PC-3 (cell line): ENCODE data around the gene SLC22A5. TPM values are rescaled to one million over a fixed set of nuclear protein-coding genes. Genes with fewer than 3 reads are reported as not detected.

Source experiments
- ATAC-seq: fragments of 200-7000 bp; cut with Tn5 transposase; 2 replicates; pipeline ENCODE4 v1.9.1; 2020; ENCODE audit warnings: mild to moderate bottlenecking, moderate library complexity
- BruUV-seq: library from RNA; stranded (reverse); fragments of 400-500 nt; replicated peaks from 2 replicates; lab custom pipeline; 2021; lab: Mats Ljungman, UMichigan
- CTCF ChIA-PET: fragments of 300-600 bp; sonication (Branson Sonifier 250); formaldehyde crosslinking; loops from one replicate; lab custom pipeline; 2022; ENCODE audit warnings: antibody characterized with exemption; lab: Charles Lee
- POLR2A ChIA-PET: fragments of 300-600 bp; sonication (Branson Sonifier 250); formaldehyde crosslinking; loops from one replicate; lab custom pipeline; 2022; ENCODE audit warnings: antibody characterized with exemption; ENCODE audit not compliant: unreplicated experiment; lab: Charles Lee
- DNase-seq: peaks from one replicate; pipeline ENCODE4 v3.0.0-alpha.2; 2015
- H2AFZ ChIP-seq: fragments of 300-600 bp; sonication (generic); 2 replicates; pipeline ENCODE4 v1.6.0; 2016; ENCODE audit warnings: antibody characterized with exemption, low read length
- H3F3A ChIP-seq: fragments of 300-600 bp; sonication (generic); one replicate; pipeline ENCODE4 v1.6.0; 2017; ENCODE audit warnings: antibody characterized with exemption, low read length, control low read depth, mild to moderate bottlenecking; ENCODE audit not compliant: unreplicated experiment
- H3K27ac ChIP-seq: fragments of 300-600 bp; sonication (generic); 2 replicates; pipeline ENCODE4 v1.5.1; 2016; ENCODE audit warnings: mild to moderate bottlenecking, low read length
- H3K27me3 ChIP-seq: fragments of 300-600 bp; sonication (generic); 2 replicates; pipeline ENCODE4 v1.6.1; 2016; ENCODE audit warnings: low read length, mixed read lengths
- H3K36me3 ChIP-seq: fragments of 300-600 bp; sonication (generic); 2 replicates; pipeline ENCODE4 v1.6.1; 2016; ENCODE audit warnings: low read depth, mixed run types, low read length, mixed read lengths
- H3K4me1 ChIP-seq: fragments of 300-600 bp; sonication (generic); 2 replicates; pipeline ENCODE4 v1.5.1; 2016; ENCODE audit warnings: low read length; ENCODE audit not compliant: insufficient read depth
- H3K4me2 ChIP-seq: fragments of 300-600 bp; sonication (generic); 2 replicates; pipeline ENCODE4 v1.6.0; 2016; ENCODE audit warnings: low read length
- H3K4me3 ChIP-seq: fragments of 300-600 bp; sonication (generic); 2 replicates; pipeline ENCODE4 v1.5.1; 2016; ENCODE audit warnings: mild to moderate bottlenecking, low read length, mixed read lengths
- H3K79me2 ChIP-seq: fragments of 300-600 bp; sonication (generic); 2 replicates; pipeline ENCODE4 v1.6.1; 2017; ENCODE audit warnings: low read length, mixed read lengths
- H3K9ac ChIP-seq: fragments of 300-600 bp; sonication (generic); 2 replicates; pipeline ENCODE4 v1.6.0; 2016; ENCODE audit warnings: mild to moderate bottlenecking, low read length
- H3K9me2 ChIP-seq: fragments of 300-600 bp; sonication (generic); replicated peaks from 2 replicates; pipeline ENCODE4 v1.6.1; 2016; ENCODE audit warnings: mixed run types, low read length, mixed read lengths
- H3K9me3 ChIP-seq: fragments of 300-600 bp; sonication (generic); 2 replicates; pipeline ENCODE4 v1.6.1; 2016; ENCODE audit warnings: low read length, mixed read lengths
- H4K20me1 ChIP-seq: fragments of 300-600 bp; sonication (generic); 2 replicates; pipeline ENCODE4 v1.6.1; 2016; ENCODE audit warnings: low read length, mixed read lengths
- CTCF ChIP-seq: fragments of 300-600 bp; sonication (generic); conservative IDR thresholded peaks from 2 replicates; pipeline ENCODE4 v1.5.1; 2017; ENCODE audit warnings: antibody characterized with exemption, low read depth, mild to moderate bottlenecking, low read length
- EZH2 ChIP-seq: fragments of 300-600 bp; sonication (generic); IDR thresholded peaks from one replicate; pipeline ENCODE4 v1.6.1; 2017; ENCODE audit warnings: antibody characterized with exemption, mild to moderate bottlenecking, low read length; ENCODE audit not compliant: unreplicated experiment
- EZH2phosphoT487 ChIP-seq: fragments of 300-600 bp; sonication (generic); IDR thresholded peaks from 2 replicates; pipeline ENCODE4 v1.6.1; 2018; ENCODE audit warnings: mild to moderate bottlenecking, antibody characterized with exemption, low read length, borderline replicate concordance
- intact Hi-C: fragments of 100-400 bp; cut with micrococcal nuclease; formaldehyde crosslinking; loops from 2 replicates; pipeline ENCODE4 v1.9.0; 2023
- total RNA-seq: library from RNA; depleted of rRNA; stranded (reverse); fragments of >200 nt; gene quantifications from 2 replicates; pipeline ENCODE4 v1.2.3, GENCODE V29; 2014

Gene SLC22A5
- total RNA-seq, 1 experiment from 2014 or later, result 8.2 TPM

- H3K27me3 ChIP-seq, result no peaks in the 10 kb centered on the region
- intact Hi-C loops, result no loop called here
- peaks cover 37% of the 10 kb centered on the region for H3K4me1 ChIP-seq
- H3K9me3 ChIP-seq, result no peaks in the 10 kb centered on the region
- peak overlapping the region; percentile 29 for H3K27ac ChIP-seq
- peak overlapping the region; percentile 97 for H3K4me3 ChIP-seq
- no TSS peak for BruUV-seq
- POLR2A ChIA-PET, result no interaction called here
- no peaks in the 10 kb centered on the region for H4K20me1 ChIP-seq
- H3K79me2 ChIP-seq, result peaks cover 83% of the 10 kb centered on the region
- H3K9ac ChIP-seq, result no peak overlapping the region
- ATAC-seq (no peak), DNase-seq (peak; percentile 8)
- peak overlapping the region; percentile 97 for H3K4me2 ChIP-seq
- H3F3A ChIP-seq, result no peaks in the 10 kb centered on the region
- TF ChIP-seq CTCF (no peak), EZH2 (no peak), EZH2phosphoT487 (no peak)
- no peaks in the 10 kb centered on the region for H3K9me2 ChIP-seq
- H3K36me3 ChIP-seq, result no peaks in the 10 kb centered on the region
- no peak overlapping the region for H2AFZ ChIP-seq
- CTCF ChIA-PET, result no interaction called here
These were observed 3.0 kb downstream of the SLC22A5 start for GRCh38 chr5:132372542-132372941.

- H3K4me2 ChIP-seq, result no peak overlapping the region
- no peaks in the 10 kb centered on the region for H3K36me3 ChIP-seq
- no peak for TF ChIP-seq EZH2phosphoT487
- TF ChIP-seq CTCF, result no peak
- no peaks in the 10 kb centered on the region for H3K27me3 ChIP-seq
- no peak for ATAC-seq
- H3K4me3 ChIP-seq, result no peak overlapping the region
- peaks cover 43% of the 10 kb centered on the region for H3K4me1 ChIP-seq
- H3K79me2 ChIP-seq, result peaks cover 66% of the 10 kb centered on the region
- H3K9me2 ChIP-seq, result no peaks in the 10 kb centered on the region
- no peak overlapping the region for H3K9ac ChIP-seq
- DNase-seq, result no peak
- intact Hi-C loops, result no loop called here
- POLR2A ChIA-PET, result no interaction called here
- no peaks in the 10 kb centered on the region for H3K9me3 ChIP-seq
- BruUV-seq, result no TSS peak
- no peak overlapping the region for H3K27ac ChIP-seq
- H4K20me1 ChIP-seq, result no peaks in the 10 kb centered on the region
- CTCF ChIA-PET, result no interaction called here
- H2AFZ ChIP-seq, result no peak overlapping the region
- H3F3A ChIP-seq, result no peaks in the 10 kb centered on the region
These were observed 6.4 kb downstream of the SLC22A5 start for GRCh38 chr5:132375957-132376356.

- CTCF ChIA-PET, result no interaction called here
- no peaks in the 10 kb centered on the region for H3F3A ChIP-seq
- TF ChIP-seq CTCF, result no peak
- TF ChIP-seq EZH2phosphoT487, result no peak
- TF ChIP-seq EZH2, result no peak
- no peak for DNase-seq
- no peak overlapping the region for H3K4me2 ChIP-seq
- 0 out of 2 replicates have a peak overlapping the region, but pooled peaks have one; percentile 88 for H3K27ac ChIP-seq
- no peaks in the 10 kb centered on the region for H3K36me3 ChIP-seq
- H3K4me1 ChIP-seq, result peaks cover 33% of the 10 kb centered on the region
- H3K9me3 ChIP-seq, result no peaks in the 10 kb centered on the region
- H3K9ac ChIP-seq, result no peak overlapping the region
- no peaks in the 10 kb centered on the region for H3K9me2 ChIP-seq
- peaks cover 56% of the 10 kb centered on the region for H3K79me2 ChIP-seq
- no peak overlapping the region for H2AFZ ChIP-seq
- H4K20me1 ChIP-seq, result no peaks in the 10 kb centered on the region
- ATAC-seq, result no peak
- no peak overlapping the region for H3K4me3 ChIP-seq
- intact Hi-C loops, result no loop called here
- BruUV-seq, result no TSS peak
- H3K27me3 ChIP-seq, result no peaks in the 10 kb centered on the region
- POLR2A ChIA-PET, result no interaction called here
These were observed 7.5 kb downstream of the SLC22A5 start for GRCh38 chr5:132376694-132377641.
